ENCODE measurements around the gene LZTS3. TPM values are rescaled to one million over a fixed set of nuclear protein-coding genes. Genes with fewer than 3 reads are reported as not detected.

The LZTS3 gene
- total and polyA plus RNA-seq, 2 of the 8 experiments (the other 6 are each of a cell fraction or from before 2014, with no cell fraction given), result 31.8 to 33.5 TPM

- WGBS, 2 experiments (ENCODE audit: extremely low coverage in 1 of 2, insufficient coverage in 1 of 2, insufficient read length in 1 of 2, insufficient replicate concordance in 2 of 2, low coverage in 1 of 2, low lambda C conversion rate in 2 of 2, missing lambda C conversion rate in 1 of 2), result 92% methylated on average over 5 of the region's 5 CpGs; no CpG with 5 or more reads in 1 of the 2 experiments
- no peak overlapping the region for H2BK120ac ChIP-seq (replicated peaks; ENCODE audit: low read depth, low read length)
- H2BK5ac ChIP-seq (ENCODE audit: low read depth, low read length), result no peak overlapping the region
- no peak overlapping the region for H3K14ac ChIP-seq (ENCODE audit: insufficient read length)
- peaks cover 0 to 1% of the 10 kb centered on the region in 2 experiments for H4K20me1 ChIP-seq (replicated peaks in 1 of 2; ENCODE audit: control insufficient read depth in 1 of 2, insufficient read depth in 2 of 2, low read length in 2 of 2)
- no peak overlapping the region for H3K4ac ChIP-seq (replicated peaks; ENCODE audit: insufficient read length, low read depth, low read length)
- H2BK20ac ChIP-seq (ENCODE audit: low read length), result no peak overlapping the region
- H3K79me1 ChIP-seq (ENCODE audit: low read depth, low read length), result no peaks in the 10 kb centered on the region; the same call in 1 of the 2 replicates
- TF ChIP-seq MAFK (IDR thresholded peaks at IDR 0.05; ENCODE audit: low read depth, low read length), result no peak
- no peak for TF ChIP-seq ATF2 (IDR thresholded peaks at IDR 0.05; ENCODE audit: low read length)
- no peak for TF ChIP-seq CHD2 (IDR thresholded peaks at IDR 0.05; ENCODE audit: low read length)
- TF ChIP-seq SUZ12 (IDR thresholded peaks at IDR 0.05; ENCODE audit: low read length), result no peak
- TF ChIP-seq POLR2A (IDR thresholded peaks at IDR 0.05; ENCODE audit: control extremely low read depth in 1 of 2, low read depth in 2 of 2, low read length in 2 of 2), result no peak
- no peak for TF ChIP-seq POU5F1 (IDR thresholded peaks at IDR 0.05; ENCODE audit: low read depth, low read length)
- TF ChIP-seq KDM4A (IDR thresholded peaks at IDR 0.05; ENCODE audit: low read depth, low read length, severe bottlenecking), result no peak
- no peak for TF ChIP-seq CREB1 (IDR thresholded peaks at IDR 0.05)
- no peak for TF ChIP-seq CTBP2 (IDR thresholded peaks at IDR 0.05; ENCODE audit: borderline replicate concordance, insufficient read depth, insufficient read length, low read length)
- TF ChIP-seq ATF3 (IDR thresholded peaks at IDR 0.05; ENCODE audit: insufficient read depth, low read depth, low read length), result no peak
- H2AK5ac ChIP-seq (ENCODE audit: low read depth, low read length), result no peak overlapping the region
- H2BK12ac ChIP-seq (ENCODE audit: low read depth, low read length), result no peak overlapping the region
- H3K27ac ChIP-seq (ENCODE audit: low read depth, low read length), result no peak overlapping the region
- H3K4me1 ChIP-seq (replicated peaks in 1 of 4; ENCODE audit: control insufficient read depth in 3 of 4, insufficient read depth in 4 of 4, low read length in 3 of 4), result peaks cover 0 to 3% (median 0%) of the 10 kb centered on the region in 4 experiments; a peak in 2 of 7 replicates
- H3K4me3 ChIP-seq (ENCODE audit: extremely low read depth in 1 of 4, insufficient read depth in 2 of 4, low read depth in 3 of 4, low read length in 4 of 4), result no peak overlapping the region
- H3K23ac ChIP-seq (ENCODE audit: insufficient read length), result no peak overlapping the region
- H3K9ac ChIP-seq (replicated peaks in 1 of 4; ENCODE audit: extremely low read depth in 1 of 4, low read depth in 3 of 4, low read length in 3 of 4), result no peak overlapping the region
- no peak overlapping the region for H4K5ac ChIP-seq (ENCODE audit: insufficient read length, low read depth, low read length)
- H3K56ac ChIP-seq (replicated peaks; ENCODE audit: insufficient read length, low read depth, low read length), result no peak overlapping the region
- H3K36me3 ChIP-seq (ENCODE audit: control insufficient read depth in 2 of 4, insufficient read depth in 4 of 4, low read length in 3 of 4), result no peaks in the 10 kb centered on the region; a peak in 2 of 8 replicates
- no peaks in the 10 kb centered on the region for H3K27me3 ChIP-seq (replicated peaks in 1 of 4; ENCODE audit: control insufficient read depth in 3 of 4, extremely low read depth in 1 of 4, insufficient read depth in 3 of 4, low read length in 3 of 4)
- H3K9me3 ChIP-seq (ENCODE audit: insufficient read depth in 2 of 2, low read depth in 1 of 2, low read length in 1 of 2), result no peaks in the 10 kb centered on the region
- no peak overlapping the region for H2AFZ ChIP-seq (ENCODE audit: low read length)
- no peak overlapping the region for H2BK15ac ChIP-seq (ENCODE audit: low read length)
- no peak for DNase-seq (ENCODE audit: low read depth in 1 of 2, low spot score in 2 of 2)
- H3K4me2 ChIP-seq (ENCODE audit: insufficient read depth in 1 of 2, low read depth in 2 of 2, low read length in 2 of 2), result no peak overlapping the region
- FAIRE-seq, result no peak
- ChIA-PET CTCF (ENCODE audit: partially characterized antibody) (no interaction called here), POLR2A (ENCODE audit: partially characterized antibody) (interaction anchor here (0.6 to 2.0 kb wide), 4 partner anchors 9 to 633 kb away, joined by 3 to 6 read pairs (median 4); no protein-coding TSS in a partner anchor)
- no peak overlapping the region for H3K18ac ChIP-seq (ENCODE audit: extremely low read depth, low read length)
- no peak overlapping the region for H4K91ac ChIP-seq (replicated peaks; ENCODE audit: insufficient read length, low read length)
- no peaks in the 10 kb centered on the region for H3K79me2 ChIP-seq (ENCODE audit: control insufficient read depth in 1 of 2, insufficient read depth in 2 of 2, low read length in 2 of 2)
- no peak overlapping the region for H4K8ac ChIP-seq (ENCODE audit: extremely low read depth, insufficient read depth, low read length)
- H3K23me2 ChIP-seq (ENCODE audit: low read depth, low read length), result no peaks in the 10 kb centered on the region; the same call in 1 of the 2 replicates
Measured at GRCh38 chr20:3181270-3181669, 7.9 kb upstream of the LZTS3 start.

Data from H1 (cell line).